Thymus (tissue), 14 donors: ENCODE data around the gene OR7E24. TPM values are rescaled to one million over a fixed set of nuclear protein-coding genes. Genes with fewer than 3 reads are reported as not detected.
"Not testable (repeated sequence)": the region's sequence is repeated elsewhere in the genome, so short reads cannot be mapped to it uniquely, and the experiment has no call there.

Experiments
- DNase-seq, 9 donors: peaks; one replicate each; pipeline ENCODE4 v3.0.0-alpha.2; 2013; ENCODE audit warnings: low spot score in 9 of 9, low read depth in 6 of 9, missing footprints in 1 of 9
- H3K27ac ChIP-seq, 2 donors: one replicate each; pipeline ENCODE4 v1.5.1; 2013; ENCODE audit warnings: control low read depth in 1 of 2, low read depth in 1 of 2, low read length in 1 of 2, mild to moderate bottlenecking in 1 of 2, moderate library complexity in 1 of 2
- H3K27me3 ChIP-seq, 2 donors: one replicate each; pipeline ENCODE4 v1.5.1; 2013; ENCODE audit warnings: low read length in 1 of 2; ENCODE audit not compliant: control insufficient read depth in 2 of 2, insufficient read depth in 1 of 2
- H3K36me3 ChIP-seq, 2 donors: one replicate each; pipeline ENCODE4 v1.5.1; 2013; ENCODE audit warnings: low read length in 1 of 2, mild to moderate bottlenecking in 1 of 2, moderate library complexity in 1 of 2; ENCODE audit not compliant: control insufficient read depth in 2 of 2, insufficient read depth in 2 of 2
- H3K4me1 ChIP-seq, 2 donors: one replicate each; pipeline ENCODE4 v1.5.1; 2013; ENCODE audit warnings: low read length in 2 of 2; ENCODE audit not compliant: control insufficient read depth in 2 of 2, insufficient read depth in 2 of 2
- H3K4me3 ChIP-seq, 2 donors: one replicate each; pipeline ENCODE4 v1.5.1; 2013; ENCODE audit warnings: low read length in 2 of 2, control low read depth in 1 of 2, mild to moderate bottlenecking in 1 of 2
- H3K9me3 ChIP-seq, 2 donors: one replicate each; pipeline ENCODE4 v1.5.1; 2013; ENCODE audit warnings: low read length in 1 of 2, mild to moderate bottlenecking in 1 of 2; ENCODE audit not compliant: control insufficient read depth in 2 of 2, insufficient read depth in 1 of 2
- WGBS: extraction: QIAGEN DNeasy Blood & Tissue Kit; methylation state at CpG from one replicate; pipeline ENCODE4 v1.1.7; 2013; 5-methylcytosine and 5-hydroxymethylcytosine counted together
- long read RNA-seq, 10 donors: transcript quantifications; one replicate each; lab custom pipeline, GENCODE V29; 2026
- polyA plus RNA-seq: library from polyadenylated mRNA; stranded (reverse); fragments of 200-250 nt; gene quantifications from one replicate; pipeline ENCODE4 v1.2.3, GENCODE V29; 2013
- total RNA-seq: library from RNA; stranded (reverse); fragments of 120-200 nt; gene quantifications from one replicate; pipeline ENCODE4 v1.2.4, GENCODE V29; 2013
- donor health status: healthy.

The OR7E24 gene
- total RNA-seq (not detected), polyA plus RNA-seq (not detected)
- long read RNA-seq, donor 1, result 0 reads
- long read RNA-seq, donor 2, result 0 reads
- long read RNA-seq, donor 3, result 0 reads
- long read RNA-seq, donor 4, result 0 reads
- long read RNA-seq, donor 5, result 0 reads
- long read RNA-seq, donor 6, result 0 reads
- long read RNA-seq, donor 7, result 0 reads
- long read RNA-seq, donor 8, result 0 reads
- long read RNA-seq, donor 9, result 0 reads
- long read RNA-seq, donor 10, result 0 reads

DNA sequence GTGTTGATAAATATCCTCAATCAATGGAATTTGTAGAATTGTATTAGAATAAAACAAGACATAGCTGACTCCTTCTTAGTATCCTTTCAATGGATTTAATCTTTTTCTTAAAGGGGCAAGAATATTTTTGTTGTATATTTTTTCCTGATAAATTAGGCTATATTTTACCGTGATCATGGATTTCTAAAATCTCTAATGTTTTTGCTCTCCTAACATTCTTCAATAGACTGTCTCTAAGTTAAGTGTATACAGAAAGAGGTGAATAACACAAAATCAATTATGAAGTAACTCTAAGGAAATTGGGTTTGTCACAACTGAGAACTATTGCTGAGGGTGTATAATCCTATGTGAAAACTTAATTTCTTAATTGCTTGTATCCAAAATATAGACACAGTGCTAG lies at the start of gene OR7E24:
OR7E24 (plus strand) TSS at position 301 of the 400 bp plus-strand sequence. CDS start 114 bp downstream, outside the sequence.
- H3K36me3 ChIP-seq, result no peaks in the 10 kb centered on the region
- H3K9me3 ChIP-seq, result no peaks in the 10 kb centered on the region
- H3K27ac ChIP-seq, result no peak within 1 kb of the TSS
- no peaks in the 10 kb centered on the region for H3K4me1 ChIP-seq
- DNase-seq, result no peak
- 76% methylated on average over 1 of the region's 1 CpG for WGBS
- H3K27me3 ChIP-seq, result no peaks in the 10 kb centered on the region
- no peak within 1 kb of the TSS for H3K4me3 ChIP-seq

DNA sequence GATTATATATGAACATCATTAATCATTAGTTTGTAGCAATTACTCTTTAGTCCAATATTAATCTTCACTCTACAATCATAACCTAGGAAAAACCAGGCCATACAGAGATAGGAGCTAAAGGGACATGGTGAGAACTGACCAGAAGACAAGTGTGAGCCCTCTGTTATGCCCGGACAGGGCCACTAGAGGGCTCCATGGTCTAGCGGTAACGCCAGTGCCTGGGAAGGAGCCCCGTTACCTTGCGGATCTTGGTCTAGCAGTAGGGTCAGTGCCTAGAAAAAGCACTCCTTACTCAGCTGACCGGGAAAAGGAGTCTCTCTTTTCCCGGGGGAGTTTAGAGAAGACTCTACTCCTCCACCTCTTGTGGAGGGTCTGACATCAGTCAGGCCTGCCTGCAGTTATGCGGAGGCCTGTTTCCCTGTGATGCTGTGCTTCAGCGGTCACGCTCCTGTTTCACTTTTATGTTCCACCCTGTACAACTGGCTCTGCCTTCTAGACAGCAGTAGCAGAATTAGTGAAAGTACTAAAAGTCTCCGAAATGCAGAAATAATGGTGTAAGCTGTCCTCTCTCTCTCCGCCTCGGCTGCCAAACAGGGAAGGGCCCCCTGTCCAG lies 45.1 kb upstream of the OR7E24 start:
- no peak overlapping the region for H3K4me3 ChIP-seq
- H3K36me3 ChIP-seq, result no peaks in the 10 kb centered on the region
- no peak overlapping the region for H3K27ac ChIP-seq
- no peaks in the 10 kb centered on the region for H3K9me3 ChIP-seq
- peak; percentile 2 to 60 (median 20) for DNase-seq
- H3K4me1 ChIP-seq, result no peaks in the 10 kb centered on the region
- no peaks in the 10 kb centered on the region for H3K27me3 ChIP-seq
- WGBS, result 37% methylated on average over 13 of the region's 13 CpGs

DNA sequence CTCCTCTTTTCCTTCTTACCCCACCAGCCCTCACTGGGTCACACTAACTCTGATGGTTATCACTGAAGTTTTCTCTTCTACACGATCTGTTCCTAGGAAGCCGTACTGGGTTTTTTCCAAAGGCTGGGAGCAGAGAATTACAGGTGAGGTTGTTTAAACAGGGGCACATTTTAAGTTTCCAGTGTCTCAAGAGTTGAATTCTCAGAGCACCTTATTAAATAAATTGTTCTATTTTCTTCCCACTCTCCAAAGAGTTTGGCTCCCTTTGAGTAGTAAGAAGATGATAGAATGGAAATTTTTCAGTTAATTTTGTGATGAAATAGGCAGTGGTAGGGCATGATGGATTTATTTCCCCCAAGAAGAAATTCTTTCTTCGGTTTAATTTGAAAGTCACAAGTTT lies 31.2 kb upstream of the OR7E24 start, which contains the start of gene OR7D4:
OR7D4 (minus strand) TSS at position 101 of the 400 bp plus-strand sequence. CDS start 4,752 bp downstream, outside the sequence.
- no peaks in the 10 kb centered on the region for H3K27me3 ChIP-seq
- no peak within 1 kb of the TSS for H3K27ac ChIP-seq
- no peak for DNase-seq
- no peaks in the 10 kb centered on the region for H3K9me3 ChIP-seq
- 79% methylated on average over 3 of the region's 3 CpGs for WGBS
- no peaks in the 10 kb centered on the region for H3K36me3 ChIP-seq
- H3K4me1 ChIP-seq, result no peaks in the 10 kb centered on the region
- no peak within 1 kb of the TSS for H3K4me3 ChIP-seq

DNA sequence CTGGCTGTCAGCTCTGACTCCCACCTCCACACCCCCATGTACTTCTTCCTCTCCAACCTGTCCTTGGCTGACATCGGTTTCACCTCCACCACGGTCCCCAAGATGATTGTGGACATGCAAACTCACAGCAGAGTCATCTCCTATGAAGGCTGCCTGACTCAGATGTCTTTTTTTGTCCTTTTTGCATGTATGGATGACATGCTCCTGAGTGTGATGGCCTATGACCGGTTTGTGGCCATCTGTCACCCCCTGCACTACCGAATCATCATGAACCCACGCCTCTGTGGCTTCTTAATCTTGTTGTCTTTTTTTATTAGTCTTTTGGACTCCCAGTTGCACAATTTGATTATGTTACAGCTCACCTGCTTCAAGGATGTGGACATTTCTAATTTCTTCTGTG lies 506 bp downstream of the OR7E24 start:
- H3K9me3 ChIP-seq, result no peaks in the 10 kb centered on the region
- WGBS, result 85% methylated on average over 5 of the region's 5 CpGs
- H3K27me3 ChIP-seq, result no peaks in the 10 kb centered on the region
- H3K4me1 ChIP-seq, result no peaks in the 10 kb centered on the region
- no peak overlapping the region for H3K27ac ChIP-seq
- no peak overlapping the region for H3K4me3 ChIP-seq
- no peaks in the 10 kb centered on the region for H3K36me3 ChIP-seq
- no peak for DNase-seq

DNA sequence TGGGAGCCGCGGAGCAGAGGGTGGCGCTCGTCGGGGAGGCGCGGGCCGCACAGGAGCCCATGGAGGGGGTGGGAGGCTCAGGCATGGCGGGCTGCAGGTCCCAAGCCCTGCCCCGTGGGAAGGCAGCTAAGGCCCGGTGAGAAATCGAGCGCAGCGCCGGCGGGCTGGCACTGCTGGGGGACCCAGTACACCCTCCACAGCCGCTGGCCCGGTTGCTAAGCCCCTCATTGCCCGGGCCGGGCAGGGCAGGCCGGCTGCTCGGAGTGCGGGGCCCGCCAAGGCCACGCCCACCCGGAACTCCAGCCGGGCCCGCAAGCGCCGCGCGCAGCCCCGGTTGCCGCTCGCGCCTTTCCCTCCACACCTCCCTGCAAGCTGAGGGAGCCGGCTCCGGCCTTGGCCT lies 32.8 kb downstream of the OR7E24 start:
- WGBS, result 23% methylated on average over 37 of the region's 38 CpGs
- not testable (repeated sequence) for H3K4me1 ChIP-seq, H3K27ac ChIP-seq, H3K27me3 ChIP-seq, H3K36me3 ChIP-seq, H3K9me3 ChIP-seq
- DNase-seq, result peak in 1 of 9 donors; percentile 17
- peak overlapping the region in 1 of 2 donors; percentile 9 for H3K4me3 ChIP-seq

DNA sequence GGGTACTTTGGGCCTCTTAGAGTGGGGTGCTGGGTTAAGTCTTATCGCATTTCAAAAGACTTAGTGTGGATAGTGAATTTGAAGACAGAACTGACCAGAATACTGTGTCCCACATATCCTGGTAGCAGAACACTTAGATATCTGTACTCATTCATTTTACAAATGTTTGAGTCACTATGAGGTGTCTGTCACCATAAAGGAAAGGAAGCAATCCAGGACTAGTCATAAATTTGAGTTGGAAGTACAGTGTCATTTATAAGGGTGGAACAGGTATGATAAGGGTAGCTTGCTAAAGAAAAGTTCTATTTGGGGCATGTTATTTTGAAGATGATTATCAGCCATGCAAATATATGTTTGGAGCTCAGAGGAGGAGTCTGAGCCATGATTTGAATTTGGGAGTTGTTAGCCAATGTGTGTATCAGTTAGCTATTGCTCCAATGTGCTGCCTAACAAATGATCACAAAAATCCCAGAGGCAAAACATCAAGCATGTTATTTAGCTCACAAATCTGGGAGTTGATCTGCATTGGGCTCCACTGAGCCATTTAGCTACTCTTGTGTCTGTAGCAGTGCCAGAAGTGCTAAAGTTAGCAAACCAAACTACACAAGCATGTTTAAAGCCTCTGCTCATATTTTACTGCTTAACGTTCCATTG lies 38.6 kb downstream of the OR7E24 start:
- peaks cover 2 to 14% of the 10 kb centered on the region in 2 donors for H3K9me3 ChIP-seq
- H3K27ac ChIP-seq, result no peak overlapping the region

DNA sequence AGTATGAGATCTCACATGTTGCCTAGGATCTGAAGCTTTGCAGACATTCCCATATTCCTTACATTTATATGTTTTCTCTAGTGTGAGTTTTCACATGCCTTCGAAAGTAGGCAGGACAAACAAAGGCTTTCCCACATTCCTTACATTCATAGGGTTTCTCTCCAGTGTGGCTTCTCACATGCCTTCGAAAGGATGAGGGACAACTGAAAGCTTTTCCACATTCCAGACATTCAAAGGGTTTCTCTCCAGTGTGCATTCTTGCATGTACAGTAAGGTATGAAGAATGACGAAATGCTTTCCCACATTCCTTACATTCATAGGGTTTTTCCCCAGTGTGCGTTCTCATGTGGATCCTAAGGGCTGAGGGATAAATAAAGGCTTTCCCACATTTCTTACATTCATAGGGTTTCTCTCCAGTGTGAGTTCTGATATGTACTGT lies 44.7 kb downstream of the OR7E24 start:
- H3K4me3 ChIP-seq, result no peak overlapping the region
- WGBS, result 96% methylated on average over 4 of the region's 4 CpGs
- H3K36me3 ChIP-seq, result peaks cover 30 to 40% of the 10 kb centered on the region in 2 donors
- no peaks in the 10 kb centered on the region for H3K27me3 ChIP-seq
- DNase-seq, result no peak
- H3K27ac ChIP-seq, result no peak overlapping the region
- peaks cover 20 to 22% of the 10 kb centered on the region in 2 donors for H3K9me3 ChIP-seq
- no peaks in the 10 kb centered on the region for H3K4me1 ChIP-seq

More for the DNA sequence above, 38.6 kb downstream of the OR7E24 start:
- Histone ChIP-seq H3K4me3 (no peak overlapping the region), H3K27me3 (no peaks in the 10 kb centered on the region), H3K4me1 (no peaks in the 10 kb centered on the region), H3K36me3 (peaks cover 0 to 4% of the 10 kb centered on the region in 2 donors)
- no peak for DNase-seq
- 97% methylated on average over 2 of the region's 2 CpGs for WGBS

DNA sequence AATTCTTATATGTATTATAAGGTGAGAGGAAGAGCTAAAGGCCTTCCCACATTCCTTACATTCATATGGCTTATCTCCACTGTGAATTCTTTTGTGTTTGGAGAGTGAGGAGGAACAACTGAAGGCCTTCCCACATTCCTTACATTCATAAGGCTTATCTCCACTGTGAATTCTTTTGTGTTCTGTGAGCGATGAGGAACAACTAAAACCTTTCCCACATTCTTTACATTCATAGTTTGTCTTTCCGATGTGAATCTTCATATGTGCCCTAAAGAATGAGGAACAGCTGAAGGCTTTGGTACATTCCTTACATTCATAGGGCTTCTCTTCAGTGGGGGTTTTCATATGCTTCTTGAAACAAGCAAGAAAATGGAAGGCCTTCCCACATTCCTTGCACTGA lies 45.6 kb downstream of the OR7E24 start:
- Histone ChIP-seq H3K4me1 (no peaks in the 10 kb centered on the region), H3K4me3 (no peak overlapping the region), H3K36me3 (peaks cover 39 to 49% of the 10 kb centered on the region in 2 donors), H3K27me3 (no peaks in the 10 kb centered on the region), H3K9me3 (peaks cover 20 to 22% of the 10 kb centered on the region in 2 donors), H3K27ac (no peak overlapping the region)
- DNase-seq, result no peak
- WGBS, result 99% methylated on average over 2 of the region's 2 CpGs
